SIG-M5 treated with dmso at 0.1 percent for 504 hours (cell line): ENCODE measurements around the gene ZSCAN5B.
"Not testable (repeated sequence)": the region's sequence is repeated elsewhere in the genome, so short reads cannot be mapped to it uniquely, and the experiment has no call there.

Source experiments
- DNase-seq: peaks from one replicate; lab custom pipeline; 2025; ENCODE audit not compliant: unreplicated experiment; lab: John Stamatoyannopoulos, UW

Gene ZSCAN5B

GRCh38 chr19:56176310-56176709, 21.3 kb downstream of the ZSCAN5B start:
- not testable (repeated sequence) for DNase-seq

GRCh38 chr19:56175861-56176307, 21.7 kb downstream of the ZSCAN5B start, which contains the start of gene GALP:
TSS of gene GALP (plus strand) at chr19:56176008. CDS start at chr19:56177109, 1,101 bp downstream.
- DNase-seq = not testable (repeated sequence)

- no peak for DNase-seq
Observed at GRCh38 chr19:56174550-56174949, 23.0 kb downstream of the ZSCAN5B start.

GRCh38 chr19:56174086-56174485, 23.5 kb downstream of the ZSCAN5B start:
- DNase-seq = no peak

GRCh38 chr19:56170261-56170660, 27.3 kb downstream of the ZSCAN5B start:
- DNase-seq = no peak

DNA sequence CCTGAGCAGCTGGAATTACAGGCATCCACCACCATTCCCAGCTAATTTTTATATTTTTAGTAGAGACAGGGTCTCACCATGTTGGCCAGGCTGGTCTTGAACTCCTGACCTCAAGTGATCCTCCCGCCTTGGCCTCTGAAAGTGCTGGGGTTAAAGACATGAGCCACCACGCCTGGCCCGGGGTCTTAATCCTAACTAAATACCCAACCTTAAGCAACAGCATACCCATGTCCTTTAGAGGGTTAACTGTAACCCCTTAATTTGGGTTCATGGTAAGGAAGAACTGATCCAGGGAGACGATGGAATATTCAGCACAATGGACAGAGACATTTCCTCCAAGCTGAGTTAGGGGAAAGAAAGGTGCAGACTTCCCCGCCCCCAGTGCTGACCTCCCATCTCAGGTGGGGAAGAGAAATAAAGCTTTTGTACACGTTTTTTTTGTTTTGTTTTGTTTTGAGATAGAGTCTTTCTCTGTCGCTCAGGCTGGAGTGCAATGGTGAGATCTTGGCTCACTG, 30.5 kb downstream of the ZSCAN5B start:
- no peak for DNase-seq

GRCh38 chr19:56163097-56163496, 34.5 kb downstream of the ZSCAN5B start:
- DNase-seq = no peak

- no peak for DNase-seq
Observed at GRCh38 chr19:56162258-56162657, 35.3 kb downstream of the ZSCAN5B start.

DNA sequence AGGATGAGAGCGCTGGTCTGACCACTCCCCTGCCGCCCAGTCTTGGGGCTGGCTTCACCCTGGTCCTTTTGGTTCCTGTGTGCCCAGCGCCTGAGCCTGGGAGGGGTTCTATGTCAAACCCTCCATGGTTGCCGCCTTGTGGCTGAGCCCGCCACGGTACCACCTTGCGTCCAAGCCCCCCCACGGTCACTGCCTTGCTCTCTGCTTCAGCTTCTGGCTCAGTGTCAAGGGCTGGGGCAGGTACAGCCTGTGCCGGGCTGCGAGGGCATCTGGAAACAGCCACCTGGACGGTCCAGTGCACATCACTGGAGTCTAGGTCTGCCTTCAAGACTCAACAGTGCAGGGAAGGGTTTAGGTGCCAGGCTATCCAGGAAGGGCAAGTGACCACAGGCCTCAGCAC, 36.0 kb downstream of the ZSCAN5B start:
- no peak for DNase-seq

DNA sequence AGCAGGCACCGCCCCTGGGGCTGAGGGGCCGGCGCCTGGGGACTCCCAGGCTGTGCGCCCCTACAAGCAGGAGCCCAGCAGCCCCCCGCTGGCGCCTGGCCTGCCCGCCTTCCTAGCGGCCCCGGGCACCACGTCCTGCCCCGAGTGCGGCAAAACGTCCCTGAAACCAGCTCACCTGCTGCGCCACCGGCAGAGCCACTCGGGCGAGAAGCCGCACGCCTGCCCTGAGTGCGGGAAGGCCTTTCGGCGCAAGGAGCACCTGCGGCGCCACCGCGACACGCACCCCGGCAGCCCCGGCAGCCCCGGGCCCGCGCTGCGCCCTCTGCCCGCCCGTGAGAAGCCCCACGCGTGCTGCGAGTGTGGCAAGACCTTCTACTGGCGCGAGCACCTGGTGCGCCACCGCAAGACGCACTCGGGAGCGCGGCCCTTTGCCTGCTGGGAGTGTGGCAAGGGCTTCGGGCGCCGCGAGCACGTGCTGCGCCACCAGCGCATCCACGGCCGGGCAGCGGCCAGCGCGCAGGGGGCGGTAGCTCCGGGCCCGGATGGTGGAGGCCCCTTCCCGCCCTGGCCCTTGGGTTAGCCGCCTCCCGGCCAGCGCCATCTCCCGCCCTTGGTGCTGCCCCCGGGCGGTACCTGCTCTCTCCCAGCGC, 37.8 kb downstream of the ZSCAN5B start:
- no peak for DNase-seq

- no peak for DNase-seq
Observed at GRCh38 chr19:56159009-56159559, 38.5 kb downstream of the ZSCAN5B start.

DNA sequence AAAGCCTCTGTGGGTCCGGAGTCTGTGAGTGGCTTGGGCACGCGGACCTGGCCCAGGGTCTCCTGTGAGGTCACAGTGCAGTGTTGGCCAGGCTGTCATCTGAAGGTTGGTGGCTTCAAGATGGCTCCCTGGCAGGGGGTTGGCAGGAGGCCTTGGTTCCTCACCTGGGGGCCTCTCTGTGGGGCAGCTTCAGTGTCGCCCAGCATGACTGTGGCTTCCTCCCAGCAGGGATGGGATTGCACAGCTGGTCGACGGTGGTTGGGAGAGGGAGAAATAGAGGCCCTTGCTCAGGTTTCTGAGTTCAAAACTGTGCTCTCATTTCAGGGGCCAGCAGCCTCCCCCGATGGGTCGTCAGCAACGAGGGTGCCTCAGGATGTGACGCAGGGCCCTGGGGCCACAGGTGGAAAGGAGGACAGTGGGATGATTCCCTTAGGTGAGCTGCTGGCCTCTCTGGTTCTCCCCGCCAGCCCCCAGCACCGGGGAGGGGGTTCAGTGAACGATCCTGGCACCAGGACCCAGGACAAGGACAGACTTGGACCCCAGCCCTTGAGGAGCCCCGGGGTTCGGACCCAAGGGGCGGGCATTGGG, 39.3 kb downstream of the ZSCAN5B start:
- no peak for DNase-seq

GRCh38 chr19:56156768-56157167, 40.8 kb downstream of the ZSCAN5B start:
- DNase-seq = no peak

DNA sequence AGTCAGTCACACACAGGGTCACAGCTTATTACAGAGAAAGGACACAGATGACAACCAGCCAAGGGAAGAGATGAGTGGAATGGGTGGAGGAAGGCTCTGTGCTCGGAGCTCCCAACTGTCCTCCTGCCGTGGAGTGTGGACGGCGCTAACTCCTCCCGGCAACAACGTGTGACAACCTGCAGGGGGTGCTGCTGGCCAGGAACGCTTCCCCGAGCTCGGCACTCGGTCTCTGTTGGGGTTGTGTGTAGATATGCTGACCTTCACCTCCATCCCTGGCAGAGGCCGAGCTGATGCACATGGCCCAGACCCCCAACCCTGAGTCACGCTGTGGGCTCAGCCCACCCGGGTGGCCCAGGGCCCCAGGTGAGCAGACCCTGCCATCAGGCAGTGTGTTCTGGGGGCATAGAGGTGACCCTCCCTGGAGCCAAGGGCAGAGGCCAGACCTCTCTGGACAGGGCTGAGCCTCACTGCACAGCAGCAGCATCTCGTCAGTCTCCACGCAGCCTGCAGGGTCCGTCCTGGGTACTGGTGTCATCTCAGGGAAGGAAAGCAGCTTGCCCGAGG, 42.4 kb downstream of the ZSCAN5B start:
- DNase-seq = no peak

GRCh38 chr19:56153507-56153906, 44.1 kb downstream of the ZSCAN5B start:
- no peak for DNase-seq

GRCh38 chr19:56152644-56153043, 44.9 kb downstream of the ZSCAN5B start:
- DNase-seq = no peak

GRCh38 chr19:56150358-56150757, 47.2 kb downstream of the ZSCAN5B start:
- no peak for DNase-seq

DNA sequence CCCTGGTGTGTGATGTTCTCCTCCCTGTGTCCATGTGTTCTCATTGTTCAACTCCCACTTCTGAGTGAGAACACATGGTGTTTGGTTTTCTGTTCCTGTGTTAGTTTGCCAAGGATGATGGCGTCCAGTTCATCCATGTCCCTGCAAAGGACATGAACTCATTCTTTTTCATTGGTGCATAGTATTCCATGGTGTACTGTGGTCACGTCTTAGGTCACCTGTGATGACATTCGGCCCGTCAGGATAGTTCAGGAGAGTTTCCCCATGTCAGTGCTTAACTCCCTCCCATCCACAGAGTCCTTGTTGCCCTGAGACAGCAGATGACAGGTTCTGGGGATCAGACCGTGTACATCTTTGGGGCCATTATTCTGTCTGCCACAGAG, 47.9 kb downstream of the ZSCAN5B start:
- DNase-seq = no peak

DNA sequence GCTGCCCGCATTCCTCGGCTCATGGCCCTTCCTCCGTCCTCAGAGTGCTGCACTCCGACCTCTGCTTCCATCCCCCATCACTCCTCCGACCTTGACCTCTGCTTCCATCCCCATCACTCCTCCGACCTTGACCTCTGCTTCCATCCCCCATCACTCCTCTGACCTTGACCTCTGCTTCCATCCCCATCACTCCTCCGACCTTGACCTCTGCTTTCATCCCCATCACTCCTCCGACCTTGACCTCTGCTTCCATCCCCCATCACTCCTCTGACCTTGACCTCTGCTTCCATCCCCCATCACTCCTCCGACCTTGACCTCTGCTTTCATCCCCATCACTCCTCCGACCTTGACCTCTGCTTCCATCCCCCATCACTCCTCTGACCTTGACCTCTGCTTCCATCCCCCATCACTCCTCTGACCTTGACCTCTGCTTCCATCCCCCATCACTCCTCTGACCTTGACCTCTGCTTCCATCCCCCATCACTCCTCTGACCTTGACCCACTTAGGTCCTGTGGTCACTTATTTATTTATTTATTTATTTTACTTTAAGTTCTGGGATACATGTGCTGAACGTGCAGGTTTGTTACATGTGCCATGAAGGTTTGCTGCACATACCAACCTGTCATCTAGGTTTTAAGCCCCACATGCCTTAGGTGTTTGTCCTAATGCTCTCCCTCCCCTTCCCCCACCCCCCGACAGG, 48.5 kb downstream of the ZSCAN5B start:
- DNase-seq = not testable (repeated sequence)

DNA sequence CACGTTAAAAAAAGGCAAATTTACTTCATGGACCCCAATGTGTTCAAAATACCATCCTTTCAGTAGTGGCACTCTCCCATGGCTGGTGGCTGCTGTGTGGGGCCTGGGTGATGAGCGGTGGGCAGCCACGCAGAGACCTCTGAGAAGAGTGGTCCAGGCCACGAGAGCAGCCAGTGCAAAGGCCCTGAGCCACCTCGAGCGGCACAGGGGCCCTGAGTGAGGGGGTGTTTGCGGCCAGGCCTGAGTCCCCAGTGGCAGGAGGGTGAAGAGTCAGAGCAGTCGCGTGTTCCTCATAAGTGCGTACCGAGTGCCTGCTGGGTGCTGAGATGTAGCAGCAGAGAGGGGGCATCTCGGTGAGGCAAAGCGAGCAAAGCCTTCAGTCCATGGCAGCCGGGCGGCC, 49.5 kb downstream of the ZSCAN5B start:
- no peak for DNase-seq

- no peak for DNase-seq
Observed at GRCh38 chr19:56147307-56147706, 50.3 kb downstream of the ZSCAN5B start.
